DOHH2 (cell line): ENCODE measurements around the gene ARCN1.

Experiments used
- H3F3A ChIP-seq: fragments of 200-600 bp; sonication (generic), shearing (Covaris generic); 2 replicates; pipeline ENCODE4 v1.6.0; 2016; ENCODE audit warnings: antibody characterized with exemption, mild to moderate bottlenecking; ENCODE audit not compliant: control insufficient read depth, insufficient read depth
- H3K27ac ChIP-seq: fragments of 200-600 bp; sonication (generic); 2 replicates; pipeline ENCODE4 v1.5.1; 2014; ENCODE audit warnings: low read depth, mild to moderate bottlenecking, low read length, moderate library complexity
- H3K27me3 ChIP-seq: fragments of 200-600 bp; sonication (generic); 2 replicates; pipeline ENCODE4 v1.6.1; 2014; ENCODE audit warnings: mild to moderate bottlenecking, low read length, mixed read lengths; ENCODE audit not compliant: control insufficient read depth
- H3K36me3 ChIP-seq: fragments of 200-600 bp; sonication (generic); 2 replicates; pipeline ENCODE4 v1.6.1; 2014; ENCODE audit warnings: mild to moderate bottlenecking, low read length, moderate library complexity, mixed read lengths; ENCODE audit not compliant: control insufficient read depth
- H3K4me1 ChIP-seq: fragments of 200-600 bp; sonication (generic); 2 replicates; pipeline ENCODE4 v1.6.1; 2014; ENCODE audit warnings: mild to moderate bottlenecking, low read length, mixed read lengths; ENCODE audit not compliant: control insufficient read depth
- H3K4me2 ChIP-seq: fragments of 200-600 bp; sonication (generic); 2 replicates; pipeline ENCODE4 v1.6.0; 2014; ENCODE audit warnings: mild to moderate bottlenecking, low read length, moderate library complexity
- H3K4me3 ChIP-seq: fragments of 200-600 bp; sonication (generic); 2 replicates; pipeline ENCODE4 v1.5.1; 2014; ENCODE audit warnings: mild to moderate bottlenecking, low read length, mixed read lengths
- H3K79me2 ChIP-seq: fragments of 200-600 bp; sonication (generic); 2 replicates; pipeline ENCODE4 v1.6.1; 2014; ENCODE audit warnings: mild to moderate bottlenecking, low read length, mixed read lengths; ENCODE audit not compliant: control insufficient read depth
- H3K9me2 ChIP-seq: fragments of 200-600 bp; sonication (generic); replicated peaks from 2 replicates; pipeline ENCODE4 v1.6.1; 2014; ENCODE audit warnings: mild to moderate bottlenecking, low read length, mixed read lengths; ENCODE audit not compliant: control insufficient read depth
- H3K9me3 ChIP-seq: fragments of 200-600 bp; sonication (generic); 2 replicates; pipeline ENCODE4 v1.6.1; 2014; ENCODE audit warnings: antibody characterized with exemption, low read length, mixed read lengths; ENCODE audit not compliant: control insufficient read depth, insufficient read depth
- H4K20me1 ChIP-seq: fragments of 200-600 bp; sonication (generic); 2 replicates; pipeline ENCODE4 v1.6.0; 2014; ENCODE audit warnings: low read depth, mild to moderate bottlenecking, antibody characterized with exemption, low read length, moderate library complexity; ENCODE audit not compliant: control insufficient read depth, insufficient read depth
- CTCF ChIP-seq: fragments of 200-600 bp; sonication (generic); IDR thresholded peaks from one replicate; pipeline ENCODE4 v1.5.1; 2014; ENCODE audit warnings: antibody characterized with exemption, mild to moderate bottlenecking, low read depth, low read length; ENCODE audit not compliant: poor library complexity, severe bottlenecking
- EZH2phosphoT487 ChIP-seq: fragments of 200-600 bp; sonication (generic); IDR thresholded peaks from 2 replicates; pipeline ENCODE4 v1.6.1; 2017; ENCODE audit warnings: borderline replicate concordance, mild to moderate bottlenecking, antibody characterized with exemption, low read length, moderate library complexity, mixed read lengths

ARCN1 gene

DNA sequence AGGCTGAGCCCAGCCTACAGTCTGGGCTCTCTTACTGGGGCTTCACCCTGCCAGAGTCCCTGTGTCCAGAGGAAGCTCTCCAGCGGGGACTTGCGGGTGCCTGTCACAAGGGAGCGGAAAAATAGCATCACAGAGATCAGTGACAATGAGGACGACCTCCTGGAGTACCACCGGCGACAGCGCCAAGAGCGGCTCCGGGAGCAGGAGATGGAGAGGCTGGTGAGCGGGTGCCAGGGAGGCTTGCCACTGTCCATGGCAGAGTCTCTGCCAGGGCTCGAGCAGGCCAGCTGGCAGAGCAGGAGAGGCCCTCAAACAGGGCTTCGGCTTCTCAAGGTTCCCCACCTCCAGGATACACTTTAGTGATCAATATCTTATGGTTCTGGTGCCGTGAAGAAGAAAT is 56.2 kb downstream of the ARCN1 start:
- no peaks in the 10 kb centered on the region for H3K79me2 ChIP-seq
- no peaks in the 10 kb centered on the region for H3K9me3 ChIP-seq
- TF ChIP-seq CTCF = no peak
- H3K4me1 ChIP-seq = no peaks in the 10 kb centered on the region
- no peaks in the 10 kb centered on the region for H4K20me1 ChIP-seq
- no peak overlapping the region for H3K27ac ChIP-seq
- H3K9me2 ChIP-seq = no peaks in the 10 kb centered on the region
- no peaks in the 10 kb centered on the region for H3K36me3 ChIP-seq
- no peaks in the 10 kb centered on the region for H3F3A ChIP-seq
- H3K4me3 ChIP-seq = no peak overlapping the region
- peaks cover 15% of the 10 kb centered on the region; the same call in 1 of the 2 replicates for H3K27me3 ChIP-seq
- H3K4me2 ChIP-seq = no peak overlapping the region

- Histone ChIP-seq H3K36me3 (no peaks in the 10 kb centered on the region), H3F3A (no peaks in the 10 kb centered on the region), H3K4me2 (no peak overlapping the region), H3K9me3 (no peaks in the 10 kb centered on the region), H3K79me2 (no peaks in the 10 kb centered on the region), H3K27ac (no peak overlapping the region), H4K20me1 (no peaks in the 10 kb centered on the region), H3K9me2 (no peaks in the 10 kb centered on the region), H3K27me3 (peaks cover 14% of the 10 kb centered on the region), H3K4me3 (no peak overlapping the region), H3K4me1 (no peaks in the 10 kb centered on the region)
- no peak for TF ChIP-seq CTCF
- TF ChIP-seq EZH2phosphoT487 = no peak
Observed at GRCh38 chr11:118628861-118629549, 56.8 kb downstream of the ARCN1 start.

DNA sequence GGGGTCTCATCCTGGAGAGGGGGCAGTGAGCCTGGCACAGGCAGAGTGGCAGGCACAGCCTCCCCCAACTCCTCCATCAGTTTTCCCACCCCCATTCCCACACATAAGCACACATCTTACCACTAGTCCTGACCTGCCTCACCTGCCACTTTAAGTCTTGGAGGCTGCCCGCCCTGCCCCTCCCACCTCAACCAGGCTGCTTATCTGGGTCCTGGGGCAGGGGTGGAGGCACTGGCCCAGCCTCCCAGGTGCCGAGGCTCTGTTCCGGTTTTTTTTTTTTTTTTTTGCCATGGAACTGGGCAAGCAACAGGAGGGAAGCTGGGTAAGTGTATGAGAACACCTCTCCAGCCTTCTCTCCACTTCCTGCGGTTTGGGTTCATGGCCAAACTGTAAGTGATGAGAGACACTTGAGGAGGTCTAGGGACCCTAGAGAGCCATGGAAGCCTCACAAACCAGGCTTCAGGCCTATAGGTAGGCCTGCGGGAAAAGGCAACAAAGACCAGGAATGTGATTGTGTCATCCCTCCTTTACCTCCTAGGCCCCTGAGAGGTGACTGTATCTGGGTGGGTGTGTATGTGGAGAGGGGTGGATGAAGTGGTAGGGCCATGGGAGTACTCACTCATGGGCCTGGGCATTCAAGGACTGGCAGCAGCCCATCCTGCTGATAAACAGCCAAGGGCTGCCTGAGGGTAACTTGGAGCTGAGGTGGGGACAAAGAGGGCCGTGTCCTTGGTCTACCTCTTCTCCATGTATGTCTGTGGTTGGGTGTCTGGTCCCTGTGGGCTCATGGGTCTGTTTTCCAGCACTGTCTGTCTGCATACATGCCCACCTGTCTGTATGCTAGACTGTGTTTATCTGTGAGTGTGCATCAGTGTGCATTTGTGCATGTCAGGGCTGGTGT is 57.8 kb downstream of the ARCN1 start:
- no peaks in the 10 kb centered on the region for H3K9me3 ChIP-seq
- no peak overlapping the region for H3K4me3 ChIP-seq
- no peak overlapping the region for H3K4me2 ChIP-seq
- no peaks in the 10 kb centered on the region for H3K4me1 ChIP-seq
- H3K9me2 ChIP-seq = no peaks in the 10 kb centered on the region
- H3K27ac ChIP-seq = no peak overlapping the region
- no peaks in the 10 kb centered on the region for H3K36me3 ChIP-seq
- TF ChIP-seq EZH2phosphoT487 (no peak), CTCF (no peak)
- no peaks in the 10 kb centered on the region for H3F3A ChIP-seq
- H3K79me2 ChIP-seq = no peaks in the 10 kb centered on the region
- H4K20me1 ChIP-seq = no peaks in the 10 kb centered on the region
- H3K27me3 ChIP-seq = peaks cover 11% of the 10 kb centered on the region
